Ishikawa (cell line): Measurements from ENCODE around the gene ATRAID.

ENCODE experiments used
- CEBPB ChIP-seq: IDR thresholded peaks from 2 replicates; pipeline ENCODE4 v1.6.1; 2012
- CREB1 ChIP-seq: IDR thresholded peaks from 2 replicates; pipeline ENCODE4 v1.6.1; 2012; ENCODE audit warnings: low read depth
- EGR1 ChIP-seq: IDR thresholded peaks from 2 replicates; pipeline ENCODE4 v1.6.1; 2012
- EP300 ChIP-seq: IDR thresholded peaks from 2 replicates; pipeline ENCODE4 v1.6.1; 2012; ENCODE audit warnings: borderline replicate concordance
- FOXM1 ChIP-seq: IDR thresholded peaks from 2 replicates; pipeline ENCODE4 v1.6.1; 2012; ENCODE audit warnings: low read depth, borderline replicate concordance
- NFIC ChIP-seq: IDR thresholded peaks from 2 replicates; pipeline ENCODE4 v1.6.1; 2012
- RAD21 ChIP-seq: IDR thresholded peaks from 2 replicates; pipeline ENCODE4 v1.6.1; 2012; ENCODE audit warnings: low read depth
- TAF1 ChIP-seq: IDR thresholded peaks from 2 replicates; pipeline ENCODE4 v1.6.1; 2012; ENCODE audit warnings: low read depth, mild to moderate bottlenecking
- TCF12 ChIP-seq: IDR thresholded peaks from 2 replicates; pipeline ENCODE4 v1.6.1; 2012; ENCODE audit warnings: low read depth
- TEAD4 ChIP-seq: IDR thresholded peaks from 2 replicates; pipeline ENCODE4 v1.6.1; 2012
- USF1 ChIP-seq: IDR thresholded peaks from 2 replicates; pipeline ENCODE4 v1.6.1; 2012
- YY1 ChIP-seq: IDR thresholded peaks from 2 replicates; pipeline ENCODE4 v1.6.1; 2012; ENCODE audit warnings: low read depth
- ZBTB7A ChIP-seq: IDR thresholded peaks from 2 replicates; pipeline ENCODE4 v1.6.1; 2012; ENCODE audit warnings: low read depth
- TF ChIP-seq, protein P1 (sequence below): IDR thresholded peaks from 2 replicates; pipeline ENCODE4 v1.6.1; 2012; ENCODE audit warnings: low read depth, mild to moderate bottlenecking
- TF ChIP-seq, protein P2 (sequence below): IDR thresholded peaks from 2 replicates; pipeline ENCODE4 v1.6.1; 2012

The ATRAID gene

GRCh38 chr2:27251766-27252165 lies 39.9 kb downstream of the ATRAID start:
- TF ChIP-seq TAF1 (no peak), ZBTB7A (no peak), EGR1 (no peak), CEBPB (no peak), TEAD4 (no peak), NFIC (no peak), RAD21 (no peak), EP300 (no peak)
- TF ChIP-seq, protein P1, sequence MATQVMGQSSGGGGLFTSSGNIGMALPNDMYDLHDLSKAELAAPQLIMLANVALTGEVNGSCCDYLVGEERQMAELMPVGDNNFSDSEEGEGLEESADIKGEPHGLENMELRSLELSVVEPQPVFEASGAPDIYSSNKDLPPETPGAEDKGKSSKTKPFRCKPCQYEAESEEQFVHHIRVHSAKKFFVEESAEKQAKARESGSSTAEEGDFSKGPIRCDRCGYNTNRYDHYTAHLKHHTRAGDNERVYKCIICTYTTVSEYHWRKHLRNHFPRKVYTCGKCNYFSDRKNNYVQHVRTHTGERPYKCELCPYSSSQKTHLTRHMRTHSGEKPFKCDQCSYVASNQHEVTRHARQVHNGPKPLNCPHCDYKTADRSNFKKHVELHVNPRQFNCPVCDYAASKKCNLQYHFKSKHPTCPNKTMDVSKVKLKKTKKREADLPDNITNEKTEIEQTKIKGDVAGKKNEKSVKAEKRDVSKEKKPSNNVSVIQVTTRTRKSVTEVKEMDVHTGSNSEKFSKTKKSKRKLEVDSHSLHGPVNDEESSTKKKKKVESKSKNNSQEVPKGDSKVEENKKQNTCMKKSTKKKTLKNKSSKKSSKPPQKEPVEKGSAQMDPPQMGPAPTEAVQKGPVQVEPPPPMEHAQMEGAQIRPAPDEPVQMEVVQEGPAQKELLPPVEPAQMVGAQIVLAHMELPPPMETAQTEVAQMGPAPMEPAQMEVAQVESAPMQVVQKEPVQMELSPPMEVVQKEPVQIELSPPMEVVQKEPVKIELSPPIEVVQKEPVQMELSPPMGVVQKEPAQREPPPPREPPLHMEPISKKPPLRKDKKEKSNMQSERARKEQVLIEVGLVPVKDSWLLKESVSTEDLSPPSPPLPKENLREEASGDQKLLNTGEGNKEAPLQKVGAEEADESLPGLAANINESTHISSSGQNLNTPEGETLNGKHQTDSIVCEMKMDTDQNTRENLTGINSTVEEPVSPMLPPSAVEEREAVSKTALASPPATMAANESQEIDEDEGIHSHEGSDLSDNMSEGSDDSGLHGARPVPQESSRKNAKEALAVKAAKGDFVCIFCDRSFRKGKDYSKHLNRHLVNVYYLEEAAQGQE = no peak

GRCh38 chr2:27255187-27255586 lies 43.3 kb downstream of the ATRAID start:
- no peak for TF ChIP-seq TCF12

- TF ChIP-seq, protein P1 = no peak
- TF ChIP-seq USF1 (no peak), ZBTB7A (no peak), CEBPB (no peak), CREB1 (no peak), YY1 (no peak), TCF12 (no peak), EGR1 (no peak), NFIC (no peak), FOXM1 (no peak), EP300 (no peak), TEAD4 (no peak), RAD21 (no peak), TAF1 (no peak)
- TF ChIP-seq, protein P2, sequence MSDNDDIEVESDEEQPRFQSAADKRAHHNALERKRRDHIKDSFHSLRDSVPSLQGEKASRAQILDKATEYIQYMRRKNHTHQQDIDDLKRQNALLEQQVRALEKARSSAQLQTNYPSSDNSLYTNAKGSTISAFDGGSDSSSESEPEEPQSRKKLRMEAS = no peak
These were observed 43.8 kb downstream of the ATRAID start for GRCh38 chr2:27255660-27256059.

GRCh38 chr2:27256855-27257454 lies 45.1 kb downstream of the ATRAID start:
- TF ChIP-seq, protein P2 = no peak
- no peak for TF ChIP-seq EP300

DNA sequence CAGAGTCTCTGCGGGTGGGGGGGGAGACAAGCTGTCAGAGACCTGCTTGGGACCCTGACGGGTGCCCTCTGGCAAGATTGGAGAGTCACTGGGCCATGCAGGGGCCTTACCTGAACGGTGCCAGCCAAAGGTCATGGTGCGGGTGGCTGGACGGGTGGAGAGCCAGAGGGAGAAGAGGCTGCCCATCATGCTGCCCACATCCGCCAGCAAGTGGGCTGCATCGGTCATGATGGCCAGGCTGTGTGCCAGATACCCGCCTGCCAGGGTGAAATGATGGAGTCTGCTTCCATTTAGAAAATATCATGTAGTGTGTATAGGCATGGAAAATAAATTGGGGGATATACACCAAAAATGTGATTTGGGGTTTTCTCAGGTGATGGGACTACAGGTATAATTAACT lies 46.2 kb downstream of the ATRAID start:
- no peak for TF ChIP-seq EP300

DNA sequence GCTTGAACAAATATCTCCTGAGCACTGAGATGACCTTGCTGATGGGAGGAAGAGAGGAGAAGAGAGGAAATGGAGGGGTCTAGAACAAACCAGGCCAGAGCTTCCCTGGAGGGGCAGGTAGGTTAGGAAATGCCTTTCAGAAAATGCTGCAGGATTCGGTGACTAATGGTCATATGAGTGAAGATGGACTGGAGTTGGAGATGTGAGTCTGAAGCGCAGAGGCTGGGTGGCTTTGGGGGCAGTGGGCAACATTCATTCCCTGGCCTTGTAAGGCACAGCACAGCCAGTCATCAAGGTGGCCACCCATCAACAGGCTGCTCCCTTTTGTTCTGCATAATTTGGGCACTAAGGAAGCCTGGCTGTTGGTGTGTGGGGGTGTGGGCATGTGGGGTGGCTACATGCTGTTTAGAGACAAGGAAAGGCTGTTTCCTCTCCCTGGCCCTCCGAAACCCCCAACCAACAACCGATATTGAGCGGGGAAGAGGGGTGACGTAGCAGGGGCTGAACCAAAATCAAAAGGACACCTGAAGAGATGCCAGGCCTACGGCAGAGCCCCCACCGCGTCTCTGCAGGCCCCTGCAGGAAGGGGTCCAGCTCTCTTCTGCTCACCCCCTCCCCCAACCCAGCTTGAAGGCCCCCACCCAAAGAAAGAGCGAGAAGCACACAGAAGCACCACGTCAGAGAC lies 49.5 kb downstream of the ATRAID start:
- TF ChIP-seq NFIC (no peak), CEBPB (no peak), FOXM1 (no peak), YY1 (no peak), TEAD4 (no peak), USF1 (no peak), EP300 (no peak), TAF1 (no peak), RAD21 (no peak), TCF12 (no peak), ZBTB7A (no peak), EGR1 (no peak), CREB1 (no peak)
- TF ChIP-seq, protein P2 = no peak
- TF ChIP-seq, protein P1 = no peak
